ENCODE data around the gene PAM.
"Not testable (repeated sequence)": the region's sequence is repeated elsewhere in the genome, so short reads cannot be mapped to it uniquely, and the experiment has no call there.

The PAM gene

DNA sequence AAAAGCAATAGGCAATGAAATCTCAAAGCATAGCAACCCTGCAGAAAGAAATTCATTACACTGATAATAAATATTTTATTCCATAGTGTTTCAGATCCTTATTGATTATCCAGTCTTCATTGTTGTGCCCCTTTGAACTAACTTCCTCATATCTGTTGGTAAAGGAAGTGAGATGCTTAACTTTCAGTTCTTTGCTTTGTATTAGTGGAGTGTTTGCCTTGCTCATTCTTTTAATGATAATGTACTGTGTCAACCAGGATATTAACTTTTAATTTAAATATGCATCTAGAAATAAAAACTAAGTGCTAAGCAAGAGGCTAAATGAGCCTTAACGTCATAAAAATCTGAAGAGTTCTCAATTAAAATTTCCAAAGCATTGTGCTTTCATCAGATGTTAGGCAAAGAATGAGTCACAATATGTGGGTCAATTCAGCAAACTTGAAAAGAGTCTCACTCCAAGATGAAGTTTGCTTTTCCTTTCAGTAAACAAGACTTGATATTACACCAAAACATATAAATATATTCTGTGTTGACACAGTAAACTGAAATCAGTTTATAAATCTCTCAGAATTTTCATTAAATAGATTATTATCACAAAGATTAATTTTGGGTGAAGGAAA, 258.9 kb downstream of the PAM start:
- no peak for DNase-seq

DNA sequence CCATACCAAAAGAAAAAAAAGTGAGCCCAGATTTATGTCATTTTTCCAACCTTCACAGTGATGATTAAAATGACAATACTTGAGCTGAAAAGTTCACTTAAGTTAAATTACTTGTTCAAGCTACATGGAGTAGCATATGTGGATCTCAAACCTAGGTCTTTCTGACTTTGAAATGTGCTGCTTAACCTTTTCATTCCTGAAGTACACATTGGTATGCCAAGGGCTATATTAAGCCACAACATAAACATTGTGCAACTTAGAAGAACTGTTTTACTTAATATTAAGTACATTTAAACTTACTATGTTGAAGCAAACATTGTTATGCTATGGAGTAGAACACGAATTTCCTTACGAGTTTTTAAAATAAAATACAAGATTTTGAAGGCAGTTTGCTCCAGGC, 259.9 kb downstream of the PAM start:
- no peak for DNase-seq

DNA sequence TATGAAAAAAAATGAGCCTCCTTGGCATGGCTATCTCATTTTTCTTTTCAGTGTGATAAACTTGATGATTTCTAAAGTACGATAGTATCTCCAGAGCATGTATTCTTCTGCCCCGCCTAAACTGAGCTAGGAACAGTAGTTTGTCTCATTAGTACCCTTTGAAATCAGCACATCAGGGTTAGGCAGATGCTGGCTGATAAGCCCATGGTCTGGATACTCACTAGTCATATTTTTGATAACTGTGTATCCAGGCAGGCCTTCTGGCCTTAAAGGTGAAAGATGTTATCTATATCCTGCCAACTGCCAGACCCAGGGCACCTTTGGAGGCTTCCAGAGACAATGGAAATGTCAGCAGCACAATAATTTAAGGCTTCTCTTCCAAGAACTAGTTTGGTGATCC, 261.1 kb downstream of the PAM start:
- DNase-seq = no peak

DNA sequence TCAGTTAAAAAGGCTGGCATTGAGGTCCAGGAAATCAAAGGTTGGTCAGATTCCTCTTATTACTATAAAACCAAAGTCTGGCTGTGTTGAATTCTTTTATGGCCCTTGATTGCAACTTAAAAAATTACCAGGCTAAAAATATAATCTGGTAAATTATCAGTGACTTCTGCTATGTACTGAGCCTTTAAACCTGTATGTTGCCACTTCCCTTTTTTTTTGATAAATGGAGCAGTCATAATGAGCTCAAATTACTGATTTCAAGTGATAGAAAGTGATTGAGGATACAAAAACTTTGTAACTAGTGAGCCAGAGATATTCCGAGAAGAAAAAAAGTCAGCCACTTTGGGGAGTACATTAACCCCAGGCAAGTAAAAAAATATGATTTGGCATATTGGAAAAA, 264.7 kb downstream of the PAM start:
- DNase-seq = no peak

DNA sequence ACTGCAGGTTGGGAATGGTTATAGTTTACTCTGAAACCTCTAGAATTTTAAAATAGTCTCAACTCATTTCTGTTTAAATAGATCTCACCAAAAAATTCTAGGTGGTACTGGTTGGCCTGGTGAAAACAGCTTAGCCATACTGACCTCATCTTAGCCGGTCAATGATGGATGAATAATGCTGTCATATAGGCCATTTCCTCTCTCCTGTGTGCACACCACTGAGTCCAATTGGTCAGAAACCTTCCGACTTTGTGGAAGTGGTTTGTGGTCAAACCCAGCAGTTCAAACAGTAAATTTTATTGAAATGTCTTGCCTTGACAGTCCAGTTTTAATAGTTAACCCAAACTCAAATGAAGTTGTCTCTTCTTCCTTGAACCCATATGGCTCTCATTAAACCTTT, 266.2 kb downstream of the PAM start:
- no peak for DNase-seq

DNA sequence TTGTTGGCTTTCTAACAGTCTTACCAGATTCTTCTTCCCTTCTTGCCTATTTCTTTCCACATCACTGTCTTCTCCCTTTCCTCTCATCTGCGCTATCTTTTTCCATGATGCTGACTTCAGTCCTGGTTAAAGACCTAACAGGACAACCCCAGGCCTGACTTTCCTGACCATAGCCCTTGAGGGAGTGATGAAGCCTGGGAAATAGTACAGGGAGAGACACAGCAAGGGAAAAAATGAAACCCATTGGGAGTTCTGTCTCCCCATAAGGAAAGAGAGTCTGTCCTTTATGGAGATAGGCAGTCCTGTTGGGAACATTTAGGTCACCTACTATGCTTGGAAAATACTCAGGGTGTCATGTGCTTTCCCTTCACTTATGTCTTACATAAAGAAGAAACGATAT, 272.2 kb downstream of the PAM start:
- DNase-seq = no peak

DNA sequence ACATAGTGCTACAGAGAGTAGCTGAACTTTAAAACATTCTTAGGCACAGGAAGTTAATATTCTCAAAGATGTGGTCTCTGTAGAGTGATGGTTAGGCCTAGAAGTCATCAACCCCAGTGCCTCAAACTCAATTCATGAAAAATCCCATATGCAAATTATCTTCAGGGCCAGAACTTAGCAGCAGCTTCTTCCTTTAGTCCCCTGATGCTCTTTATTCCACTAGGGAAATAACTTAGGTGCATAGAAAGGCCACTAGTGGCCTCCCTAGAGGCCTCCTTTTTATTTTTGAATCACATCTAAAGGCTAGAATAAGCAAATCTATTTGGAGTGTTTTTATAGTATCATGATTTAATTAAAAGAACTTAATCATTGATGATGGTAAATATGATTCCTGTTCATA, 276.5 kb downstream of the PAM start:
- DNase-seq = no peak

DNA sequence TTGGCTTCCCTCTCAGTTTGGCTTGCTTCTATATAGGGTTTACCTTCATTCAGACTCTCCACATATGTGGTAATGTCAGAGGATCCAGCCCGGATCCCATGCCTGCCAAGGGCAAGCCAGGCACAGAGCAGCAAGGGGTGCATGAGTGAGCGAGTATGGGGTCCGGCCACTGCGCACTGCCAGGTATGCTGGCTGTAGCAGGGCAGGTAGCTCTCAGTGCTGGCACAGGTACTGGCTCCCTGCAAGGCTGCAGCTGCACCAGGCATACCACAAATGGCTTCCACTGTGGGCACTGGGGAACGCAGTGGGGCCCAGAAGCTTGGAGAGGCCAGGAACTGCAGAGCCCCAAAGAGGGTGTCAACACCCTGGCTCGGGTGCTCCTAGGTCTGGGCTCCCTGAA, 278.6 kb downstream of the PAM start:
- no peak for DNase-seq

DNA sequence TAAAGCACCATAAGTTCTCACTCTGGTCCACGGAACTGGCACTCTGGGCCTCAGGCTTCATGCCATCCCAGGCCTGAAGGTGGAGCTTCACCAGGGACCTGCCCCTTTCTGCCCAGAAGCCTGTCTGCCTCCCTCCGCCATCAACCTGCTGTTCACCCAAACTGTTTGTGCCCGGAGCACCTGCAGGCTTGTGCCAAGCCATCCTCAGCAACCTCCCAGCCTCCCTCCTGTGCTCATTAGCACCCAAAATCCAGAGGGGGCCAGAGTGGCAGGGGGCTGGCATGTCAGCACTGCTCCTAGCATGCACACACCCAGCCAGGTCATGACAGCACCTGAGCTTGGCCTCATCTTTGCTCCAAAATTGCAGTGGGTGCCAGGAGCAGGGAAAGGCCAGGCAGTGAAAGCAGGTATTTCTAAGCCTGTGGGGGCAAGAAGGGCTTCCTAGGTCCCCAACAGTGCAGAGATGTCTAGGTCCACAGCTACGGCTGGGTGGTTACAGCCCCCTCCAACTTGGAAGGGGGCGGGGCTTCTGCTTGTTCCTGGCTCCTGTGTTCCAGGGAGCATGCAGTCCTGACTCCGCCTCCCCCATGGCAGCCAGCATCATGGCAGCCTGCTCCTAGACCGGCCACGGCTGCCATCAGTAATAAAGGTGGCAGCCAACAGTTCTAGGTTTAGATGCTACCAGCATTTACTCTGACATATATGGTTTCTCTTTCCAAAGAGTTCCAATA, 279.7 kb downstream of the PAM start:
- DNase-seq = no peak

DNA sequence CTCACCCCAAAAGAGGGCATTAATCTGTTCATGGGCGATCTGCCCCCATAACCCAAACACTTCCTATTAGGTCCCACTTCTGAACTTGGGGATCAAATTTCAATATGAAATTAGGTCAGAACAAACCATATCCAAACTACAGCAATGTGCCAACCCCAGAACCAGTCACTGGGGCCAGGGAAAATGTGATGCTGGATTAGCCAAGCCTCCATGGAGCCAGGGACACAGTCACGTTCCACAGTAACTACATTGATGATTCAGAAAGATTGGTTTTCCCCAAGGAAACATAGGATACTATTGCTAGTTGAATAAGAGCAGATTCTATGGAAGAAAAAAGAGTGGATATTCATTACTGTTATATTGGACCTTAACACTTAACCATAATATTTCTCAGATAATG, 280.6 kb downstream of the PAM start:
- DNase-seq = no peak

DNA sequence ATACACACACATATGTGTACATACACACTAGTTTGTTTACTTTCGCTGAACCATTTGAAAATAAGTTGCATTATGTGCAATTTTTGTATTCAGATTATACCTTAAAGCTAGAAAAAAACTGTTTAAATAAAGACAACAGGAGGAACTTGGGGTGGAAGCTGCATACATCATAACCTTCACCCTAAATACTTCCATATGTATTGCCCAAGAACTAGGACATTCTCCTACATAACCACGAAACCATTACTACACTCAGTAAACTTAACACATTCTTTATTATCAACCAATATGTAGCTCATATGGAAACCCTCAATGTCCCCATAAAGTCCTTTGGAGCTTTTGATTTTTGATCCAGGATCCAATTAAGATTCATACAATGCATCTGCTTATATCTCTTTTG, 281.5 kb downstream of the PAM start:
- DNase-seq = no peak

DNA sequence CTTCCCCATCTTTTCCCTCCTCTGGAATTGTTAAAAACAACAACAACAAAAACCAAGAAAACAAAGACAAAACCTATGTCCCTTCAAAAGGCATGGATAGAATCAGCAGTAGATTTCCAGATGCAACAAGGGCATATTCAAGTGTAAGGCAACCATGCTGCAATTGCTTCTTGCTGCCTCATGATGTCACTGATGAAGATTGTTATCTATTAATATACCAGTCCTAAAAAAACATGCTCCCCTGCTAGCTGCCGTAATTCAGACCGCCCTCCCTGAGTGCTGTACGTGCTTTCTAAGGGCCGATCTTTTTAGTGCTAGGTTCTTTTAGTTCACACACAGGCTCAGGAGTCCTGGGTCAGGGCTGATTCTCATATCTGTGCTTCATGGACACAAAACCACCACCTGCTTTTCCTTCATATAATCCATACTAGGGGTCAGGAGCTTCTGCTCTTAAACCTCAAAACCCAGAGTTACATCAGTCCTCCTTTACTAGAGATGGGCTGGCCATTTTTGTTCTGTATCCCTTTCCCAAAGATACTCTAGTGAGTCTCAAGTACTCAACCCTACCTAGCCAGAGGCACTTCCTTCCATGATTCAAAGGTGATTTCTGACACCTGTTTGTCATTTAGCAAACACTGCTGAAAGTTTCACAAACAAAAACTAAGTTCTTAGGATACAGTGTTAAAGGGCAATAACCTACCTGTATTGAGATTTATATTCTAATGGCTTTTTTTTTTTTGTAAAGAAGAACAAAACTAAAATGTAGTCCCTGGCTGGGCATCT, 282.8 kb downstream of the PAM start:
- DNase-seq = no peak

DNA sequence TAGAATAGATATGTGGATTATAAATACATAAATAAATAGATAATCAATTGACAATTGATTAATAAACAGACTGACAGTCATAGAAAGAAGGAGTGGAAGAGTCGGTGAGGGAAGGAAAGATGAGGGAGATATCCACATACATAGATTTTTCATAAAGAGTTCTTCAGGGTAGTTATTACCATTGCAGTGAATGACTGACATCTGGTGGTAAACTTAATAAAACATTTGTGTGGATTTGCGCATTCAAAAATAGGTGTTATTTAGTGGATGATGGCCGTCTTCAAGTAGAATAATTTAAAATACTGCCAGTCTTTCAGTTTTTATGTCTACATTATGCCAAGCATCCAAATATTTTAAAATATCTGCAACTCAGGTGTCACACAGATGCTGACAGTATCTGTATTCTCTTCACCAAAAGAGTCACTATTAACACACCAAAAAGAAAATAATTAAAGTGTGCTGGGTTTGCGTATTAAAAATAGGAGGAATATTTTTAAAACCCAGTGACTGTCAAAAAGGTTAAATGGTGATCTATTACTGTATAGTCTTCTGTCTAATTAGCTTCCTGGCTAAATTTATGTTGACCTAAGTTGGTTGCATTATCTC, 286.1 kb downstream of the PAM start:
- no peak for DNase-seq

DNA sequence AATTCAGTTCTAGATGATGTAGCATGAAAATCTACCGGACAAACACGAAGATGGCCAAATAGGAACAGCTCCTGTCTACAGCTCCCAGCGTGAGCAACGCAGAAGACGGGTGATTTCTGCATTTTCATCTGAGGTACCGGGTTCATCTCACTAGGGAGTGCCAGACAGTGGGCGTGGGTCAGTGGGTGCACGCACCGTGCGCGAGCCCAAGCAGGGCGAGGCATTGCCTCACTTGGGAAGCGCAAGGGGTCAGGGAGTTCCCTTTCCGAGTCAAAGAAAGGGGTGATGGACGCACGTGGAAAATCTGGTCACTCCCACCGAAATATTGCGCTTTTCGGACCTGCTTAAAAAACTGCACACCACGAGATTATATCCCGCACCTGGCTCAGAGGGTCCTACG, 291.6 kb downstream of the PAM start:
- not testable (repeated sequence) for DNase-seq

DNA sequence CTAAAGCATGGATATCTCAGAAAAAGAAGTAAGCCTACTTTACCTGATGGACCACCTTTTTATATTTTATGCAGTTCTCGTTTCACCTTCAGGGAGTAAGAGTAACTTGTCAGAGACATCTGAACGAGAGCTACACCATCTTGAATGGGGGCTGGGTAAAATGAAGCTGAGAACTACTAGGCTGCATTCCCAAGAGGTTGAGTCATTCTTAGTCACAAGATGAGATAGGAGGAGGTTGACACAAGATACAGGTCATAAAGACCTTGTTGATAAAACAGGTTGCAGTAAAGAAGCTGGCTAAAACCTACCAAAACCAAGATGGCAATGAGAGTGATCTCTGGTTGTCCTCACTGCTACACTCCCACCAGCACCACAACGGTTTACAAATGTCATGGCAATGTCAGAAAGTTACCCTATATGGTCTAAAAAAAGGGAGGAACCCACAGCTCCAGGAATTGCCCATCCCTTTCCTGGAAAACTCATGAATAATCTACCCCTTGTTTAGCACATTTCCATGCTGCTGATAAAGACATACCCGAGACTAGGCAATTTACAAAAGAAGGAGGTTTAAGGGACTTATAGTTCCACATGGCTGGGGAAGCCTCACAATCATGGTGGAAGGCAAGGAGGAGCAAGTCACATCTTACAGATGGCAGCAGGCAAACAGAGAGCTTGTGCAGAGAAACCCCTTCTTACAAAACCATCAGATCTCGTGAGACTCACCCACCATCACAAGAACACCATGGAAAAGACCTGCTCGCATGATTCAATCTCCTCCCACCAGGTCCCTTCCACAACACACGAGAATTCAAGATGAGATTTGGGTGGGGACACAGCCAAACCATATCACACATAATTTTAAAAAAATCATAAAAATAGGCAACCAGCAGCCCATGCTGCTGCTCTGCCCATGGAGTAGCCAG, 302.4 kb downstream of the PAM start:
- DNase-seq = no peak

DNA sequence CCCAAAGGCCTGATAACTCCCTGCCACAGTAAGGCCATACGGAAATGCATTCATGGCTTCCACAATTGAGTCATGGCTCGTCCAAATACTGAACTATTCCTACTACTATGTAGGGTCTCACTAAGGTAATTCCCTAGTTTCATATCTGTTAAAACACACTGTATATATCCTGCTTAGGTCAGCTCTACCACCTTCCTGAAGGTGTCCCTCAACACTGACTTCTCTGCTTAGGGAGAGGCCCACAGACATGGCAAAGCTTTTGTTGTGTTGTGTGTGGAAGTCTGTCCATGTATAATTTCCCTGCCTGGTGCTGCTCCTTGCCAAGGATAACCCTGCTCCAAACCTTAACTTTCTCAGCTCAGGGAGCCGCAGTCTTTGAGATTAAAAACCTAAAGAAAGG, 304.4 kb downstream of the PAM start:
- no peak for DNase-seq

DNA sequence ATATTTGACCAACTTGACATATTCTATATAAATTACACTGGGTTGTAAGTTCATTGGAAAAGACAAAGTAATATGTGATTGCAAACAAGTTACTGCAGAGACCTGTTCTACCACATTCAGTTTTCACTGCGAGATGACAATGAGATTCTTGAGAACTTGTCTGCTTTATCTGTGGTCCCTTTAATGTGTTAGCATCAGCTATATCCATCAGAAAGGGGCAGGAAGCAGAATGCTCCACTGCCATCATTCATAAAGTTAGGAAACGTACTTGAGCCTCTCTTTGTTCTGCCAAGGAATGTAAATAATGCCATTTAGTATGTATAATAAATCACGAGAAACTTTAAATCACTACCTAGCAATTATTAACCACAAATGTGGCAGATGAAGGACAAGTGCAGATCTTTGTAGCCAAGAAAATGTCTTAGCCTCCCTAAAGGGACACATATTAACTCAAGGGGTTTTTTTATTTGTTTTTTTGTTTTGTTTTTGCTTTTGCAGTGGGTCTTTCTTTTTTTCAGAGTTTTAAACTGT, 305.4 kb downstream of the PAM start:
- DNase-seq = no peak

DNA sequence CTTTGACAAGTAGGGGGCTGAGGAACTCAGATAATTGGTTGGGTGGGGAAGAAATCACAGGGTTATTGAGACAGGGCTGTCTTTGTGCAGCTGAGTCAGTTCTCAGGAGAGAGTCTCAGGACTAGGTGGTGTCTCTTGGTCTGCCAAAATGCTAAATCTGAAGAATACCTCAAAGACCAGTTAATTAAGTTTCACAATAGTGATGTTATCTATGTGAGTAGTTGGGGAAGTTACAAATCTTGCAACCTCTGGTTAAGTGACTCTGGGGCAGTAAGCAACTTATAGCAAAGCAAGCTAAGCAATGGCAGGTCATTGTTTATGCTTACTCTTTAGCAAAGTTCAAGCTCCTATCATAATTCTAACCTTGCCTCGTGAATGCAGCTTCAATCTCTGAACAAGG, 311.2 kb downstream of the PAM start:
- no peak for DNase-seq

DNA sequence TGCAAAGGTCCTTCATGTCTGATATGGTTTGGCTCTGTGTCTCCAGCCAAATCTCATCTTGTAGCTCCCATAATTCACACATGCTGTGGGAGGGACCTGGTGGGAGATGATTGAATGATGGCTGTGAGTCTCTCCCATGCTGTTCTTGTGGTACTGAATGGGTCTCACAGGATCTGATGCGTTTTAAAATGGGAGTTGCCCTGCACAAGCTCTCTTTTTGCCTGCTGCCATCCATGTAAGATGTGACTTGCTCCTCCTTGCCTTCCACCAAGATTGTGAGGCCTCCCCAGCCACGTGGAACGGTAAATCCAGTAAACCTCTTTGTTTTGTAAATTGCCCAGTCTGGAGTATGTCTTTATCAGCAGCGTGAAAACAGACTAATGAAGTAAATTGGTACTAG, 318.4 kb downstream of the PAM start:
- not testable (repeated sequence) for DNase-seq

DNA sequence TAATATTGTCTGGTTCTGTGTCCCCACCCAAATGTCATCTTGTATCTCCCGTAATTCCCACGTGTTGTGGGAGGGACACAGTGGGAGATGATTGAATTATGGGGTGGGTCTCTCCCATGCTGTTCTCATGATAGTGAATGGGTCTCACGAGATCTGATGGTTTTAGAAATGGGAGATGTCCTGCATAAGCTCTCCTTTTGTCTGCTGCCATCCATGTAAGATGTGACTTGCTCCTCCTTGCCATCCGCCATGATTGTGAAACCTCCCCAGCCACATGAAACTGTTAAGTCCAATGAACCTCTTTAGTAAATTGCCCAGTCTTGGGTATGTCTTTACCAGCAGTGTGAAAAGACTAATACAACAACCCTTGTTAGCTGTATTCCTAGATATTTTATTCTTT, 320.3 kb downstream of the PAM start:
- no peak for DNase-seq

All from activated CD4-positive, alpha-beta T cell treated with anti-CD3 and anti-CD28 coated beads for 48 hours (primary cell).